ENCODE results near the gene ALX4. TPM values are rescaled to one million over a fixed set of nuclear protein-coding genes. Genes with fewer than 3 reads are reported as not detected.

ALX4 gene
- polyA plus RNA-seq, 2 donors: under 0.01 TPM; not detected in 1

- H3K4me1 ChIP-seq (ENCODE audit: control insufficient read depth in 2 of 2, insufficient read depth in 2 of 2, low read length in 1 of 2): no peaks in the 10 kb centered on the region
- no peak overlapping the region for H3K27ac ChIP-seq (ENCODE audit: low read depth in 2 of 2, low read length in 1 of 2)
- H3K4me3 ChIP-seq (ENCODE audit: low read depth in 1 of 2, low read length in 2 of 2): no peak overlapping the region
- no peaks in the 10 kb centered on the region for H3K9me3 ChIP-seq (ENCODE audit: control insufficient read depth in 2 of 2, insufficient read depth in 1 of 2, low read depth in 1 of 2, low read length in 1 of 2)
- WGBS, 2 donors: 87 to 88% methylated on average over 3 of the region's 3 CpGs
- H3K36me3 ChIP-seq (ENCODE audit: control insufficient read depth in 2 of 2, insufficient read depth in 2 of 2, low read length in 1 of 2): no peaks in the 10 kb centered on the region
- no peaks in the 10 kb centered on the region for H3K27me3 ChIP-seq (ENCODE audit: control insufficient read depth in 1 of 2, insufficient read depth in 2 of 2, low read length in 2 of 2)
Measured at GRCh38 chr11:44288133-44288526, 21.8 kb downstream of the ALX4 start.

GRCh38 chr11:44286911-44287310, 23.0 kb downstream of the ALX4 start:
- no peaks in the 10 kb centered on the region for H3K36me3 ChIP-seq (ENCODE audit: control insufficient read depth in 2 of 2, insufficient read depth in 2 of 2, low read length in 1 of 2)
- H3K27me3 ChIP-seq (ENCODE audit: control insufficient read depth in 1 of 2, insufficient read depth in 2 of 2, low read length in 2 of 2): no peaks in the 10 kb centered on the region
- 85 to 87% methylated on average over 11 of the region's 11 CpGs for WGBS, 2 donors
- H3K4me1 ChIP-seq (ENCODE audit: control insufficient read depth in 2 of 2, insufficient read depth in 2 of 2, low read length in 1 of 2): no peaks in the 10 kb centered on the region
- no peak overlapping the region for H3K4me3 ChIP-seq (ENCODE audit: low read depth in 1 of 2, low read length in 2 of 2)
- no peak overlapping the region for H3K27ac ChIP-seq (ENCODE audit: low read depth in 2 of 2, low read length in 1 of 2)
- no peaks in the 10 kb centered on the region for H3K9me3 ChIP-seq (ENCODE audit: control insufficient read depth in 2 of 2, insufficient read depth in 1 of 2, low read depth in 1 of 2, low read length in 1 of 2)

- H3K4me3 ChIP-seq (ENCODE audit: low read depth in 1 of 2, low read length in 2 of 2): no peak overlapping the region
- no peaks in the 10 kb centered on the region for H3K27me3 ChIP-seq (ENCODE audit: control insufficient read depth in 1 of 2, insufficient read depth in 2 of 2, low read length in 2 of 2)
- H3K4me1 ChIP-seq (ENCODE audit: control insufficient read depth in 2 of 2, insufficient read depth in 2 of 2, low read length in 1 of 2): no peaks in the 10 kb centered on the region
- WGBS, 2 donors: 55 to 59% methylated on average over 10 of the region's 10 CpGs
- no peak overlapping the region for H3K27ac ChIP-seq (ENCODE audit: low read depth in 2 of 2, low read length in 1 of 2)
- H3K9me3 ChIP-seq (ENCODE audit: control insufficient read depth in 2 of 2, insufficient read depth in 1 of 2, low read depth in 1 of 2, low read length in 1 of 2): no peaks in the 10 kb centered on the region
- no peaks in the 10 kb centered on the region for H3K36me3 ChIP-seq (ENCODE audit: control insufficient read depth in 2 of 2, insufficient read depth in 2 of 2, low read length in 1 of 2)
Measured at GRCh38 chr11:44286268-44286880, 23.6 kb downstream of the ALX4 start.

GRCh38 chr11:44285756-44286155, 24.2 kb downstream of the ALX4 start:
- H3K4me1 ChIP-seq (ENCODE audit: control insufficient read depth in 2 of 2, insufficient read depth in 2 of 2, low read length in 1 of 2): no peaks in the 10 kb centered on the region
- H3K4me3 ChIP-seq (ENCODE audit: low read depth in 1 of 2, low read length in 2 of 2): no peak overlapping the region
- no peak overlapping the region for H3K27ac ChIP-seq (ENCODE audit: low read depth in 2 of 2, low read length in 1 of 2)
- H3K27me3 ChIP-seq (ENCODE audit: control insufficient read depth in 1 of 2, insufficient read depth in 2 of 2, low read length in 2 of 2): no peaks in the 10 kb centered on the region
- H3K36me3 ChIP-seq (ENCODE audit: control insufficient read depth in 2 of 2, insufficient read depth in 2 of 2, low read length in 1 of 2): no peaks in the 10 kb centered on the region
- 60 to 61% methylated on average over 2 of the region's 2 CpGs for WGBS, 2 donors
- no peaks in the 10 kb centered on the region for H3K9me3 ChIP-seq (ENCODE audit: control insufficient read depth in 2 of 2, insufficient read depth in 1 of 2, low read depth in 1 of 2, low read length in 1 of 2)

- H3K27me3 ChIP-seq (ENCODE audit: control insufficient read depth in 1 of 2, insufficient read depth in 2 of 2, low read length in 2 of 2): no peaks in the 10 kb centered on the region
- no peaks in the 10 kb centered on the region for H3K36me3 ChIP-seq (ENCODE audit: control insufficient read depth in 2 of 2, insufficient read depth in 2 of 2, low read length in 1 of 2)
- no peaks in the 10 kb centered on the region for H3K4me1 ChIP-seq (ENCODE audit: control insufficient read depth in 2 of 2, insufficient read depth in 2 of 2, low read length in 1 of 2)
- H3K4me3 ChIP-seq (ENCODE audit: low read depth in 1 of 2, low read length in 2 of 2): no peak overlapping the region
- 77 to 78% methylated on average over 5 of the region's 5 CpGs for WGBS, 2 donors
- H3K9me3 ChIP-seq (ENCODE audit: control insufficient read depth in 2 of 2, insufficient read depth in 1 of 2, low read depth in 1 of 2, low read length in 1 of 2): no peaks in the 10 kb centered on the region
- H3K27ac ChIP-seq (ENCODE audit: low read depth in 2 of 2, low read length in 1 of 2): no peak overlapping the region
Measured at GRCh38 chr11:44282620-44283019, 27.3 kb downstream of the ALX4 start.

GRCh38 chr11:44281151-44281550, 28.8 kb downstream of the ALX4 start:
- H3K36me3 ChIP-seq (ENCODE audit: control insufficient read depth in 2 of 2, insufficient read depth in 2 of 2, low read length in 1 of 2): no peaks in the 10 kb centered on the region
- no peaks in the 10 kb centered on the region for H3K4me1 ChIP-seq (ENCODE audit: control insufficient read depth in 2 of 2, insufficient read depth in 2 of 2, low read length in 1 of 2)
- 94 to 95% methylated on average over 9 of the region's 9 CpGs for WGBS, 2 donors
- H3K4me3 ChIP-seq (ENCODE audit: low read depth in 1 of 2, low read length in 2 of 2): no peak overlapping the region
- no peaks in the 10 kb centered on the region for H3K9me3 ChIP-seq (ENCODE audit: control insufficient read depth in 2 of 2, insufficient read depth in 1 of 2, low read depth in 1 of 2, low read length in 1 of 2)
- H3K27me3 ChIP-seq (ENCODE audit: control insufficient read depth in 1 of 2, insufficient read depth in 2 of 2, low read length in 2 of 2): no peaks in the 10 kb centered on the region
- no peak overlapping the region for H3K27ac ChIP-seq (ENCODE audit: low read depth in 2 of 2, low read length in 1 of 2)

GRCh38 chr11:44280257-44280656, 29.7 kb downstream of the ALX4 start:
- no peak overlapping the region for H3K4me3 ChIP-seq (ENCODE audit: low read depth in 1 of 2, low read length in 2 of 2)
- no peaks in the 10 kb centered on the region for H3K36me3 ChIP-seq (ENCODE audit: control insufficient read depth in 2 of 2, insufficient read depth in 2 of 2, low read length in 1 of 2)
- WGBS, 2 donors: 82 to 86% methylated on average over 7 of the region's 7 CpGs
- H3K9me3 ChIP-seq (ENCODE audit: control insufficient read depth in 2 of 2, insufficient read depth in 1 of 2, low read depth in 1 of 2, low read length in 1 of 2): no peaks in the 10 kb centered on the region
- H3K27me3 ChIP-seq (ENCODE audit: control insufficient read depth in 1 of 2, insufficient read depth in 2 of 2, low read length in 2 of 2): no peaks in the 10 kb centered on the region
- no peak overlapping the region for H3K27ac ChIP-seq (ENCODE audit: low read depth in 2 of 2, low read length in 1 of 2)
- no peaks in the 10 kb centered on the region for H3K4me1 ChIP-seq (ENCODE audit: control insufficient read depth in 2 of 2, insufficient read depth in 2 of 2, low read length in 1 of 2)

GRCh38 chr11:44279483-44279882, 30.5 kb downstream of the ALX4 start:
- no peak overlapping the region for H3K4me3 ChIP-seq (ENCODE audit: low read depth in 1 of 2, low read length in 2 of 2)
- WGBS, 2 donors: 69 to 78% methylated on average over 6 of the region's 6 CpGs
- no peak overlapping the region for H3K27ac ChIP-seq (ENCODE audit: low read depth in 2 of 2, low read length in 1 of 2)
- no peaks in the 10 kb centered on the region for H3K4me1 ChIP-seq (ENCODE audit: control insufficient read depth in 2 of 2, insufficient read depth in 2 of 2, low read length in 1 of 2)
- H3K36me3 ChIP-seq (ENCODE audit: control insufficient read depth in 2 of 2, insufficient read depth in 2 of 2, low read length in 1 of 2): no peaks in the 10 kb centered on the region
- no peaks in the 10 kb centered on the region for H3K9me3 ChIP-seq (ENCODE audit: control insufficient read depth in 2 of 2, insufficient read depth in 1 of 2, low read depth in 1 of 2, low read length in 1 of 2)
- no peaks in the 10 kb centered on the region for H3K27me3 ChIP-seq (ENCODE audit: control insufficient read depth in 1 of 2, insufficient read depth in 2 of 2, low read length in 2 of 2)

GRCh38 chr11:44277196-44278090, 32.5 kb downstream of the ALX4 start:
- no peak overlapping the region for H3K4me3 ChIP-seq (ENCODE audit: low read depth in 1 of 2, low read length in 2 of 2)
- WGBS, 2 donors: 67 to 71% methylated on average over 18 of the region's 18 CpGs
- H3K9me3 ChIP-seq (ENCODE audit: control insufficient read depth in 2 of 2, insufficient read depth in 1 of 2, low read depth in 1 of 2, low read length in 1 of 2): no peaks in the 10 kb centered on the region
- H3K27ac ChIP-seq (ENCODE audit: low read depth in 2 of 2, low read length in 1 of 2): no peak overlapping the region
- H3K4me1 ChIP-seq (ENCODE audit: control insufficient read depth in 2 of 2, insufficient read depth in 2 of 2, low read length in 1 of 2): no peaks in the 10 kb centered on the region
- no peaks in the 10 kb centered on the region for H3K36me3 ChIP-seq (ENCODE audit: control insufficient read depth in 2 of 2, insufficient read depth in 2 of 2, low read length in 1 of 2)
- H3K27me3 ChIP-seq (ENCODE audit: control insufficient read depth in 1 of 2, insufficient read depth in 2 of 2, low read length in 2 of 2): no peaks in the 10 kb centered on the region
